Activated gamma-delta T cell (primary cell): Measurements from ENCODE around the gene HTR7.

ENCODE experiments used
- DNase-seq: peaks from one replicate; lab custom pipeline; 2025; lab: John Stamatoyannopoulos, UW

Gene HTR7

GRCh38 chr10:90740265-90740664 is 117.6 kb downstream of the HTR7 start:
- no peak for DNase-seq

- no peak for DNase-seq
These were observed 119.0 kb downstream of the HTR7 start for GRCh38 chr10:90738885-90739284.

GRCh38 chr10:90734415-90734814 is 123.4 kb downstream of the HTR7 start:
- DNase-seq, result no peak

DNA sequence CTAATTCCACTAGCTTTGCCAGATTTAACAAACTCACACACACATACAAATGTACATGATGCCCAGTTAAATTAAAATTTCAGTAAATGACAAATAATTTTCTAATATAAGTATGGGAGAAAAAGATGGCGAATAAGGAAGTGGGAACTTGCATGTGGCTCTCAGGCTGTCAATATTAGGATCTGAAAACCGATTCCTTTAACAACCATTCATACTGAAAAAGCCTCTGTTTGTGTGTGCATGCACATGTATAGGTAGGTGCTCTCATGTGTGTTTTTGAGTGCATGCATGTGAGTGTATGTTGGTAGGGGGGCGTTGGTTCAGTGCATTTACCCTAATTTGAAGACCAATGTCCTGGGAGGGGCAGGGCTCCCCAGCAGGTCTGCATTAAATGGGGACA is 125.3 kb downstream of the HTR7 start:
- no peak for DNase-seq

GRCh38 chr10:90723416-90724068 is 134.3 kb downstream of the HTR7 start:
- no peak for DNase-seq

DNA sequence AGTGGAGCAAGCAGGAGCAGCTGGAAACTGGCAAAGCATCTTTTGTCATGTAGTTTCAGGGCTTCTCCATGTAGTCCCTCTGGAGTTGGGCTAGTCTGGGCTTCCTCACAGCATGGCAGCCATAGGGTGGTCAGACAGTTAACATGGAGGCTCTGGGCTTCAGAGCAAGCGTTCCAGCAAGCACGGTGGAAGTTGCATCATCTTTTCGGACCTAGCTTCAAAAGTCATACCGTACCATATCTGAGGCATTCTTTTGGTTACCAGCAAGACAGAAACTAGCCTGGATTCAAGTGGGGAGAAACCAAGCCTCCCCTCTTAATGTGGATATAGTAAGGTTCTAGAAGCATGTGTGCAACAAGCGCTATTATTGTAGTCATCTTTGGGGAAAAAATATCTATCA is 135.0 kb downstream of the HTR7 start:
- no peak for DNase-seq

DNA sequence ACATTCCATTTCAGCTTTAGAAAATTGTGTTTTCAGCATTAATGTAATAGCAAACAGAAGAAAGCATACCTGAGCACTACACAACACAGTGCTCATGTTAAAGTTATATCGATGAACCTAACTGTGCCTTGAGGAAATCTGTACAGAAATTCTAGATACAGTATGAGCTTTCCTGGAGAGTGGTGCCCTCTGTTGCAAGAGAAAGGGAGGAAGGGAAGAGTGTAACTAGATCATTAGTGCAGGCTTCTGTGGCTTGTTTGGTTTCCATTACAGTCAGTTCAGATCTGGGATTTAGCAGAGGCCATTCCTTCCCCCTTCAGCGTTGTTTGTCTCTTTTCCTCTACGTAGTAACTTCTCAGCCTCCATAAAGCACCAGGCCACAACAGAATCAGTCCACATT is 139.7 kb downstream of the HTR7 start:
- no peak for DNase-seq

- no peak for DNase-seq
These were observed 145.3 kb downstream of the HTR7 start for GRCh38 chr10:90712529-90712928.

DNA sequence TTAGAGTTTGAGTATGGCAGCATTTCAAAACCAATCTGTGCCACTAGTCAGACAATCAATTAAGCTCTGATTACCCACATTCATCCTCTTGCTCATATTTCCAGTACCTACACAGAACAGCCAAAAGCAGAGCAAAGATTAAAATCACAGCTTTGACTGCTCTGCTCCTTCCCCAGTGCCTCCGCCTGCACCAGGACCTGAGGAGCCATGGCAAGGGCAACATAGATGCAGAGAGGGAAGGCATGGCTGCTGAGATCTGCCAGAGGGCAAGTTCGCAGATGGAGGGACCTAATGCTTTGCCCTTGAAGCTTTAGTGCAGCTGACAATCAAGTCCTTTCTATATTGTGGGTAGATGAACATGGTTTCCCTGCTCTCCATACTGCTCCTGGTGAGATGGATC is 148.1 kb downstream of the HTR7 start:
- DNase-seq, result no peak

GRCh38 chr10:90707657-90708056 is 150.2 kb downstream of the HTR7 start:
- no peak for DNase-seq

DNA sequence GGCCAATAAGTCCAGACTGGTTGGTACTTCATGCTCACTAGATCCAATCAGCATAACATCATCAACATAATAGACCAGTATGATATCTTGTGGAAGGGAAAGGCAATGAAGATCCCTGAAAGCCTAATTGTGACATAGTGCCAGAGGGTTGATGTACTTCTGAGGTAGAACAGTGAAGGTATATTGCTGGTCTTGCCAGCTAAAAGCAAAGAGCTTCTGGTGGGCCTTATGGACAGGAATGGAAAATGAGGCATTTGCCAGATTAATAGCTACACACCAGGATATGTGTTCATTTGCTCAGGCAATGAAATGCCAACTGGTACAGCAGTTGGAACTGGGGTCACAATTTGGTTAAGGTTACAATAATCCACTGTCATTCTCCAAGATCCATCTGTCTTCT is 156.4 kb downstream of the HTR7 start:
- no peak for DNase-seq

DNA sequence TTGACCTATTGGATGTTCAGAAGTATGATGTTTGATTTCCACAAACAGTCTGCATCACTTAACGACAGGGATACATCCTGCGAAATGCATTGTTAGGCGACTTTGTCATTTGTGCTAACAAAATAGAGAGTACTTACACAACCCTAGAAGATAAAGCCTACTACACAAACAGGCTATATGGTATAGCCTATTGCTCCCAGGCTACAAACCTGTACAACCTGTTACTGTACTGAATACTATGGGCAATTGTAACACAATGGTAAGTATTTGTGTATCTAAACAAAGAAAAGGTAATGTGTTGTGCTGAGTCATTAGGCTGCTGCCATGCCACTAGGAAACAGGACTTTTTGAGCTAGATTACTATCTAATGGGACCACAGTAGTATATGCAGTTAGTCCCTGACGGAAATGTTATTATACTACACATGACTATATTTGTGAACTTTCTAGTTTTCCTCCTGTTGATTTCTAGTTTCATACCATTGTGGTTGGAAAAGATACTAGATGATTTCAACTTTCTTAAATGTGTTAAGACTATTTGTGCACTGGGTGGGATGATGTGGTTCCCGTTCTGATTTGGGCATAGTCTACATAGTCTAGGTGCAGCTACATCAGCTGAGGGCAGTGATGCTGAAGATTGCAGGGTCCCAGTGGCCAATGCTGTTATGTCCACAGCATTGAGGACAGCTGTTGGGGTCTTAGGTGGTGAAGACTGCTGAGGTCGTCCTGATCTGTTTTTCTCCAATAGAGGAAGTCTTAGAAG is 161.7 kb downstream of the HTR7 start:
- no peak for DNase-seq
